Keratinocyte (primary cell): ENCODE data around the gene ANKMY2. TPM values are rescaled to one million over a fixed set of nuclear protein-coding genes. Genes with fewer than 3 reads are reported as not detected.

ENCODE experiments used
- DNase-seq: peaks from one replicate; pipeline ENCODE4 v3.0.0-alpha.2; 2011; ENCODE audit warnings: low read depth, missing footprints, low spot score
- FAIRE-seq: peaks from 2 replicates; lab custom pipeline; 2011; peaks lifted over from hg19 to GRCh38; lab: Jason Lieb, UNC
- H2AFZ ChIP-seq: 2 replicates; pipeline ENCODE4 v1.6.0; 2012; ENCODE audit warnings: low read length, control low read depth, inconsistent platforms; ENCODE audit not compliant: control insufficient read depth
- H3K27ac ChIP-seq: 2 replicates; pipeline ENCODE4 v1.5.1; 2011; ENCODE audit warnings: low read length; ENCODE audit not compliant: control insufficient read depth, insufficient read depth
- H3K27me3 ChIP-seq: 3 replicates; pipeline ENCODE4 v1.6.0; 2011; ENCODE audit warnings: low read length; ENCODE audit not compliant: control insufficient read depth, insufficient read depth; ENCODE audit errors: extremely low read depth
- H3K36me3 ChIP-seq, 2 experiments: 2 replicates in 1 of 2; 3 replicates in 1 of 2; pipeline ENCODE4 v1.5.1; 2011; ENCODE audit warnings: low read length in 2 of 2, mild to moderate bottlenecking in 1 of 2; ENCODE audit not compliant: control insufficient read depth in 2 of 2, insufficient read depth in 2 of 2; ENCODE audit errors: extremely low read depth in 1 of 2
- H3K4me1 ChIP-seq: 3 replicates; pipeline ENCODE4 v1.5.1; 2011; ENCODE audit warnings: low read length; ENCODE audit not compliant: control insufficient read depth, insufficient read depth; ENCODE audit errors: extremely low read depth
- H3K4me2 ChIP-seq: 3 replicates; pipeline ENCODE4 v1.6.0; 2011; ENCODE audit warnings: low read depth, low read length; ENCODE audit not compliant: control insufficient read depth, insufficient read depth; ENCODE audit errors: extremely low read depth
- H3K4me3 ChIP-seq, 3 experiments: fragments of 200-600 bp in 1 of 3; sonication (generic) in 1 of 3; 2 replicates in 2 of 3; 3 replicates in 1 of 3; pipeline ENCODE4 v1.5.1; 2011 to 2016; ENCODE audit warnings: low read length in 3 of 3, mild to moderate bottlenecking in 3 of 3, control low read depth in 2 of 3, inconsistent platforms in 1 of 3, low read depth in 1 of 3, mixed read lengths in 1 of 3, mixed run types in 1 of 3, moderate library complexity in 1 of 3; ENCODE audit not compliant: control insufficient read depth in 2 of 3, insufficient read depth in 2 of 3; ENCODE audit errors: extremely low read depth in 1 of 3
- H3K79me2 ChIP-seq: 2 replicates; pipeline ENCODE4 v1.6.0; 2012; ENCODE audit warnings: low read length; ENCODE audit not compliant: control insufficient read depth, insufficient read depth
- H3K9ac ChIP-seq: 3 replicates; pipeline ENCODE4 v1.6.0; 2011; ENCODE audit warnings: low read length; ENCODE audit not compliant: control insufficient read depth, insufficient read depth; ENCODE audit errors: extremely low read depth
- H3K9me1 ChIP-seq: 3 replicates; pipeline ENCODE4 v1.6.0; 2011; ENCODE audit warnings: low read length; ENCODE audit not compliant: control insufficient read depth, insufficient read depth; ENCODE audit errors: extremely low read depth
- H3K9me3 ChIP-seq: 2 replicates; pipeline ENCODE4 v1.5.1; 2012; ENCODE audit warnings: low read depth, low read length; ENCODE audit not compliant: control insufficient read depth
- H4K20me1 ChIP-seq: 3 replicates; pipeline ENCODE4 v1.6.0; 2011; ENCODE audit warnings: low read length; ENCODE audit not compliant: control insufficient read depth, insufficient read depth; ENCODE audit errors: extremely low read depth
- CTCF ChIP-seq, 3 experiments: IDR thresholded peaks in 1 of 3; conservative IDR thresholded peaks in 1 of 3; optimal IDR thresholded peaks in 1 of 3; 2 replicates in 2 of 3; 3 replicates in 1 of 3; pipeline versions ENCODE3 to v1.5.1; 2011; ENCODE audit warnings: low read length in 3 of 3, mild to moderate bottlenecking in 3 of 3, moderate library complexity in 2 of 3, control low read depth in 1 of 3, inconsistent platforms in 1 of 3; ENCODE audit not compliant: insufficient read depth in 2 of 3; ENCODE audit errors: extremely low read depth in 1 of 3
- EZH2 ChIP-seq: IDR thresholded peaks from one replicate; pipeline ENCODE4 v1.6.1; 2012; ENCODE audit warnings: inconsistent platforms, mild to moderate bottlenecking, low read length, moderate library complexity
- dilution Hi-C: fragments of 300-500 bp; cut with MboI; formaldehyde crosslinking; loops from one replicate; pipeline ENCODE4 v1.7.0; 2020; ENCODE audit warnings: low sequenced_read_pairs; ENCODE audit not compliant: extremely low pct_ligation_motif_present
- polyA plus RNA-seq, 5 experiments: library from polyadenylated mRNA; depleted of rRNA in 3 of 5; stranded (reverse) in 3 of 5; stranded (forward) in 1 of 5; unstranded in 1 of 5; fragments of >200 nt; gene quantifications; 1 replicate in 1 of 5; 2 replicates in 3 of 5; 3 replicates in 1 of 5; pipeline versions ENCODE4 v1.2.1 to v1.2.3, GENCODE V29; 2011 to 2012; ENCODE audit warnings: missing spikeins in 2 of 5, low read depth in 1 of 5, low replicate concordance in 1 of 5

The ANKMY2 gene
- polyA plus RNA-seq, 1 donor (not counting 4 experiments of a cell fraction or from before 2014, with no cell fraction given): 13.3 TPM

- peaks cover 2 to 3% of the 10 kb centered on the region in 2 experiments for H3K36me3 ChIP-seq
- no peaks in the 10 kb centered on the region for H3K27me3 ChIP-seq
- FAIRE-seq (no peak), DNase-seq (no peak)
- no peak overlapping the region for H3K9ac ChIP-seq
- no peaks in the 10 kb centered on the region for H3K9me1 ChIP-seq
- no peaks in the 10 kb centered on the region for H3K4me1 ChIP-seq
- no peak for TF ChIP-seq CTCF (optimal IDR thresholded peaks at IDR 0.05 in 1 of 3, IDR thresholded peaks at IDR 0.05 in 1 of 3, conservative IDR thresholded peaks at IDR 0.05 in 1 of 3; ENCODE audit: extremely low read depth in 1 of 3, insufficient read depth in 2 of 3, low read length in 3 of 3)
- TF ChIP-seq EZH2: no peak
- H3K27ac ChIP-seq: no peak overlapping the region
- H3K4me2 ChIP-seq: no peak overlapping the region
- dilution Hi-C loops: no loop called here
- H3K9me3 ChIP-seq: no peaks in the 10 kb centered on the region
- H3K79me2 ChIP-seq: no peaks in the 10 kb centered on the region
- H3K4me3 ChIP-seq: no peak overlapping the region
- no peaks in the 10 kb centered on the region for H4K20me1 ChIP-seq
- H2AFZ ChIP-seq: no peak overlapping the region
Observed at GRCh38 chr7:16634271-16634738, 11.2 kb downstream of the ANKMY2 start.

GRCh38 chr7:16630654-16631053, 14.9 kb downstream of the ANKMY2 start:
- Histone ChIP-seq H3K27ac (no peak overlapping the region), H3K27me3 (no peaks in the 10 kb centered on the region), H3K9me3 (no peaks in the 10 kb centered on the region), H3K4me3 (no peak overlapping the region), H3K9me1 (no peaks in the 10 kb centered on the region), H3K4me1 (no peaks in the 10 kb centered on the region), H3K79me2 (no peaks in the 10 kb centered on the region), H2AFZ (no peak overlapping the region), H3K4me2 (no peak overlapping the region), H4K20me1 (no peaks in the 10 kb centered on the region), H3K9ac (no peak overlapping the region), H3K36me3 (peaks cover 2 to 3% of the 10 kb centered on the region in 2 experiments)
- dilution Hi-C loops: no loop called here
- DNase-seq (no peak), FAIRE-seq (no peak)
- TF ChIP-seq EZH2: no peak
- no peak for TF ChIP-seq CTCF (optimal IDR thresholded peaks at IDR 0.05 in 1 of 3, IDR thresholded peaks at IDR 0.05 in 1 of 3, conservative IDR thresholded peaks at IDR 0.05 in 1 of 3; ENCODE audit: extremely low read depth in 1 of 3, insufficient read depth in 2 of 3, low read length in 3 of 3)
